GM21390 (cell line): ENCODE data around the gene PNKD.

Source experiments
- ATAC-seq: cut with Tn5 transposase; IDR thresholded peaks from one replicate; pipeline ENCODE4 v1.9.1; 2021; ENCODE audit not compliant: unreplicated experiment

The PNKD gene, protein sequence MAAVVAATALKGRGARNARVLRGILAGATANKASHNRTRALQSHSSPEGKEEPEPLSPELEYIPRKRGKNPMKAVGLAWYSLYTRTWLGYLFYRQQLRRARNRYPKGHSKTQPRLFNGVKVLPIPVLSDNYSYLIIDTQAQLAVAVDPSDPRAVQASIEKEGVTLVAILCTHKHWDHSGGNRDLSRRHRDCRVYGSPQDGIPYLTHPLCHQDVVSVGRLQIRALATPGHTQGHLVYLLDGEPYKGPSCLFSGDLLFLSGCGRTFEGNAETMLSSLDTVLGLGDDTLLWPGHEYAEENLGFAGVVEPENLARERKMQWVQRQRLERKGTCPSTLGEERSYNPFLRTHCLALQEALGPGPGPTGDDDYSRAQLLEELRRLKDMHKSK

DNA sequence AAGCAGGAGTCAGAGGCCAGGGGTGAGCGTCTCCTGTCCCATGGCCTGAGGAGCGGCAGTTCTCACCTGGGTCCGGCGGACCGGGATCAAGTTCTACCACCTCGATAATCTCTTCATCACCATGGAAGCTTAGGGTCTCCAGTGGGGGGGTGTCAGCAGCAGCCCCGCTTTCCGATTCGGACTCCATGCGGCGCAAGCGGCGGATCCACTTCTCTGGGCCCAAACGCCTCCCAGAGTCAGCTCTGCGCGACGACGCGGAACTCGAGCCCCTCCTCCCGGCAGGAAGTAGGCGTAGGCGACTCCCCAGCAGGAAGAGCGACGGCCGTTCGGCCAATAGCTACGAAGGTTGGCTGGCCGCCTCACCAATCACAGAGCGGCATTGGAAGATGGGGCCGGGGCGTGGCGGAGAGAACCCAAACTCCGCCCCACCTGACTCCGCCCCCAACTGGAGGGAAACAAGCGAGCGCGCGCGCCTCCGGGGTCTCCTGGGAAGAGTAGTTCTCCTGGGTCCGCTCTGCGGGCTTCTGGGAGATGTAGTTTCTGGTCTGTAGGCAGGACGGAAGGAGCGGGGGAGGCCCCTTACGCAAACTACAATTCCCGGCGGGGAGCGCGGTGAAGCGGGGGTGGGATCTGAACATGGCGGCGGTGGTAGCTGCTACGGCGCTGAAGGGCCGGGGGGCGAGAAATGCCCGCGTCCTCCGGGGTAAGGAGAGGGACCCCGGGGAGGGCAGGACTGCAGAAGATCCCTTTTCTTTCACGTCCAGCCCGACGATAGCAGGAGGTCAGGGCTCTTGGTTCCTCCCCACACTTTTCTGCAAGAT lies at the start of gene PNKD, which contains the start of gene AAMP:
PNKD (plus strand) TSS at position 620 of the 821 bp plus-strand sequence; CDS start at position 637, 17 bp downstream.
AAMP (minus strand) TSS at position 238 of the 821 bp plus-strand sequence; CDS start at position 187, 51 bp downstream.
- ATAC-seq: peak; percentile 87

DNA sequence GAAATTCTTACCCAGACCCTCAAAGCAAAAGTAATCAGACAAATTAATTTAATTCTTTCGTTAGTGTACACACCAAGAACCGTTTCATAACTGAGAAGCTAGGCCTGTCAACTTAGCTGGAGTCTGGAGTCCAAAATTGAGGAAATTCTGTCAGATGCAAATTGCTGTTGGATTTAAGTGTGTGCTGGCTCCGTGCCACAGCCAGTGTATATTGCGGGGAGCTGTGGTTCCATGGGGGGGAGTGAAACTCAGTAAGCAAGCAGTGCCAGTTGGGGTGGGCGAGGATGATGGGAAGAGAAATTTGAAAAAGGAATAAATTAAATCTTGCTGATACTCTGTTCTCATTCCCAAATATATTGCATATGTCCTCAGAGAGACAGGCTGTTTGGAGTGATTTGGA lies 49.3 kb upstream of the PNKD start:
- no peak for ATAC-seq

DNA sequence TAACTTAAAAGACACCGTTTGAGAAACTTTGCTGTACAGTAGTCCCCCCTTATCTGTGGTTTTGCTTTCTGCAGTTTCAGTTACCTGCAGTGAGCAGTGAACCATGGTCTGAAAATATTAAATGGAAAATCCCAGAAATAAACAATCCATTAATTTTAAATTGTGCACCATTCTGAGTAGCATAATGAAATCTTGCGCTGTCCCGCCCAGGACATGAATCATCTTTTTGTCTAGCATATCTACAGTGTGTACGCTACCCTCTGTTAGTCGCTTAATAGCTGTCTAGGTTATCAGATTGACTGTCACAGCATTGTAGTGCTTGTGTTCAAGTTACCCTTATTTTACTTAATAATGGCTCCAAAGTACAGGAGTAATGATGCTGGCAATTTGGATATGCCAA lies 47.3 kb upstream of the PNKD start:
- ATAC-seq: no peak

DNA sequence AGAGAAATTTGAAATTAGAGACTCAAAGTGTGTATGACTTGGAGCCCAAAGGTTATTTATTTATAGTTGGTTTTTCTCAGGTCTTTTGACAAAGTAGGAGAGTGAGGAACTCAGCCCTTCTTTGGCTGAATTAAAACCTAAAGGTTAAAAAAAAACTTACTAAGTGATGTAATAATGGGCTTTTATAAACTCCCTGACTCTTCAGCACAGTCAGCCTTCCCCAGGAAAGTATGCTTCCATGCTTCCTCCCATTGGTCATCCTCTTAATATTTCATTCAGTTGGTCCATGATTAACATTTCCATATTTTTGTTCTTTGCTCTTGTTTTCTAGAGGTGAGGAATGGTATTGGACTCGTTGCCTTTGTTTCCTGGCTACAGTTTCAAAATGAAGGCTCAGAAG lies 46.1 kb upstream of the PNKD start:
- no peak for ATAC-seq

DNA sequence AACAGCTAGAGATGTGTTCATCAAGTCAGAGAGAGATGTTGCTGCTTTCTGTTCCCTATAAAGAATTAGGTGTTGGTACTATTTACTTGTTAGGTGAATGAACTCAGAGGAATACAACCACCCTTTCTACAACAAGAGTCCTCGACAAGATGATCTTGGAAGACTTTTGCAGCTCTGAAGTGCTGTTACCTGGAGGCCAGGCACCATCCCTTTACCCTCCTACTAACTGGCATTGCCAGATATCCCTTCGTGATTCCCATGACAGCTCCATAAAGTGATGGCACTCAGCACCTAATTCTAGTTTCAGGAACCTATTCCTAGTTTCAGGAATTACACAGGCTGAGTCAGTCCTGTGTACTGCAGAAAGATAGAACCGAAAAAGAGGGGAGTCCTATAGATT lies 43.4 kb upstream of the PNKD start:
- no peak for ATAC-seq

DNA sequence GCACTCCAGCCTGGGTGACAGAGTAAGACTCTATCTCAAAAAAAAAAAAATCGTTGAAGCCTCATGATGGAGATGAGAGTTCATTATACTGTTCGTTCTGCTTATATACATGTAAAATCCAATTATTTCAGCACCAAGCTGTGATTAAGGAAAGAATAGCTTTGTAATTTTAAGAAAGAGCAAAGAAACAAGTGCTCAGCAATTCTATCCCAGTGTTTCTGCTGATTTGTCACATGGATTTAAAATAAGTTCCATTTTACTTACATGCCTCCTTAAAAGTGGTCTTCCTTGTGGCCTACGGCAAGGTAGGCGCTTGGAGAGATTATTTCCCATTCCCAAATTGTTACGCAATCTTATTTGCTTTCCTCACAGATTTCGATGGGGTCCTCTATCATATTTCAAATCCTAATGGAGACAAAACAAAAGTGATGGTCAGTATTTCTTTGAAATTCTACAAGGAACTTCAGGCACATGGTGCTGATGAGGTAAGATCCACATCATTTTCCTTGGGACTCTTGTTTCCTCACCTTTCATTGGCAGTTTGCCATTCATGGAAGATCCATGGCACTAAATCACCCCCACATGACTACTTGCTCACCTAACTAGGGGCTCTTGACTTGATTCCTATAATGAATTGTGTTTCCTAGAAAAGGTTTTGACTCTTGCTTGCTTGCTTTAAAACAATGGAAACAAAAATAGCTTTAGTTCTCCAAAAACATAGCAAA lies 41.8 kb upstream of the PNKD start:
- no peak for ATAC-seq

DNA sequence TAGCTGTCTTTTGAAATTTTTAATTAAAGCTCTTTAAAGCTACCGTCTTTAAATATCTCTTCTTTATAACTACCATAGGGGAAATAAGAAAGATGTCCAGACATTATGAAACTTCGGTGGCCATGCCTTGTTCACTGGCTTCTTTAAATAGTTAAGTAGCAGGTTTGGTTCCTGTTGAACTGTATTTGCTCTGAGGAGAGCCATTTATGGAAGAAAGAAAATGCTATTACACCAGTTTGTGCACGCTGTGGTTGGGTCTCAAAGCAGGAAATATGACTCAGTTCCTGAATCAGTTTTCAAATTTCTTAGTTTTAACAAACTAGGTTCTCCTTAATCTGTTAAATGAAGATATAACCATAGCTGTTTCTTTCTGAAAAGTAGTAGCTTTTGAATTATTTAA lies 41.1 kb upstream of the PNKD start:
- ATAC-seq: peak; percentile 85

DNA sequence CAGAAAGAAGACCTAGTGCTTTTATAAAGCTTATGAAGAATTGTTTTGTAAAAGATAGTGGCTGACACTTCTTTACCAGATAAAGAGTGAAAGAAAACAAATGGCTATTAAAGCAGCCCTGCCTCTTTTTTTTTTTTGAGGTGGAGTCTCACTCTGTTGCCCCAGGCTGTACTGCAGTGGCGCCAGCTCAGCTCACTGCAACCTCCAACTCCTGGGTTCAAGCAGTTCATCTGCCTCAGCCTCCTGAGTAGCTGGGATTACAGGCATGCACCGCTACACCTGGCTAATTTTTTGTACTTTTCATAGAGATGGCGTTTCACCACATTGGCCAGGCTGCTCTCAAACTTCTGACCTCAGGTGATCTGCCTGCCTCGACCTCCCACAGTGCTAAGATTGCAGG lies 40.5 kb upstream of the PNKD start:
- ATAC-seq: no peak

DNA sequence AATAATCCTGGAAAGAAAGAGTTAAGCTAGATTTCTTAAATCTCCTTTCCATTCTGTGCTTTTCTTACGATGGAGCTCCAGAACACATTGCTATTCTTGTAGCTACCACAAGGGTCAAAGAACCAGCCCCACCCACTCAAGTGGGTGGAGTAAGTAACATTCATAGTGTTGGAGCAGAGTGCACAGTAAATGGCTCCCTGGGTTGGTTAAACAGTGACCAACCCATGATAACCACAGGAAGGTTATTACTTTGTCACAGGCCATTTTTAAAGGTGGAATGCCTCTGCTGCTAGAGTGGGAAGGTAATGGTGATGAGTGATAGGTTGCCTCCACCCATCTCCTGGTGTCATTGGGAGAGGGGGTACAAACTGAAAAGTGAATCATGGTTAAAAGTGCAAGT lies 39.4 kb upstream of the PNKD start:
- ATAC-seq: peak; percentile 55

DNA sequence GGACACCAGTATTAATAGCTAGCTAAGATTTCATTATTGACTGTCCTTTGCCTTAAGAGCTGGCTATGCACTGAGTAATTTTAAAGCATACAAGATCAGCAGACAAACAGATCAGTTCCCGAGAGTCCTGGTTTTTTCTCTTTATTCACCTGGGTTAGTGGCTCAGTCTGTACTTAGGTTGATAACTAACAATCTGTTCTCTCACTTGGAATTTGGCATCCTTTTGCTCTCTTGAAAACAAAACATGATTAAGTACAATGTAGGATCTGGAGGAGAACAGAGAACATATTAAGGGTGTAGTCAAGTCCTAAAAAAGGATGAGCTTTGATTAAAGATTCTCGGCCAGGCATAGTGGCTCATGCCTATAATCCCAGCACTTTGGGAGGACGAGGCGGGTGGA lies 36.8 kb upstream of the PNKD start:
- no peak for ATAC-seq

DNA sequence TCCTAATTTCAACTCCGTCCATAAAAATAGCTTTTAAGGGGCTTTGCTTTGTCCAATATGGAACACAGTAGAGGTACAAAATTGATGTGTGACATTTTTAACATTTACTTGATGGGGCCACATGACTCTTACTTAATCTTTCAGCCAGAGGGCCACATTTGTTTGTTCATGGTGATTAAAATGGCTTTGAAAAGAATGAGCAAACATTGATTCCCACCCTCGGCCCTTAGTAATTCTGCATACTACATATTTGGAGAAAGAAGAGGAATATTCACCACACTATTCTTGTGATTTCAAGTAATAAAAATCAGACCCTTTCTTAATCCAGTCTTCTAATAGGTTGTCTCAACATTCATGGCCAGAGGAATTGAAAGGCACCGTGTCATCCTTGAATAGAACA lies 35.8 kb upstream of the PNKD start:
- ATAC-seq: no peak

DNA sequence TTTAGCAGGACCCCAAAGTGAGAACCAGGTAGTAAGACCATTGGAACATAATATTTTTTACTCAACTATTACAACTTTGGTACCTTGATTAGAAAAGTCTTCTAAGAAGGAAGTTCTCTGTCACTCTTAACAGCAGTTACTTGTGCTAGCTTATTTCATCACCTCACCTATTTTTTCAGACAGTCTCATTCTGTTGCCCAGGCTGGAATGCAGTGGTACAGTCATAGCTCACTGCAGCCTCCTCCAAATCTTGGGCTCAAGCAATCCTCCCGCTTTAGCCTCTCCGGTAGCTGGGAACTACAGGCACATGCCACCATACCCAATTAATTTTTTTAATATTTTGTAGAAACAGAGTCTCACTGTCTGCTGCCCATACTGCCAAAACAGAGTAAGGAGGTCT lies 35.3 kb upstream of the PNKD start:
- ATAC-seq: no peak

DNA sequence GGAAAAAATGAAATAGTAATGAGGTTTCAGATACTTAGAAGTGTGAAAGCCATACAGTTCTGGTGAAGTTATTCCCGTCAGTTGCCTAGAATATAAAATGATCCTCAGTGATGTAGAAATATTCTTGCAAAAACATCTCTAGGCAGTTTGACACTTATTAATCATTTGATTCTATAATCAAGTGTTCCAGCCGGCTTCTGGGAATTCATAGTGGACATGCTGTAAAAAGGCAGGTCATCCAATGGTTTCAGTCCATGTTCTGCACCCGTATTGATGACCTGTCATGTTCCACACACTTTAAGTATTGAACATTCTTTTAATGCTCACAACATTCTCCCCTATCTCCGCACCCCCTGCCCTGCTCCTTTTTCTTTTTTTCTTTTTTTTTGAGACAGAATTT lies 33.5 kb upstream of the PNKD start:
- no peak for ATAC-seq

DNA sequence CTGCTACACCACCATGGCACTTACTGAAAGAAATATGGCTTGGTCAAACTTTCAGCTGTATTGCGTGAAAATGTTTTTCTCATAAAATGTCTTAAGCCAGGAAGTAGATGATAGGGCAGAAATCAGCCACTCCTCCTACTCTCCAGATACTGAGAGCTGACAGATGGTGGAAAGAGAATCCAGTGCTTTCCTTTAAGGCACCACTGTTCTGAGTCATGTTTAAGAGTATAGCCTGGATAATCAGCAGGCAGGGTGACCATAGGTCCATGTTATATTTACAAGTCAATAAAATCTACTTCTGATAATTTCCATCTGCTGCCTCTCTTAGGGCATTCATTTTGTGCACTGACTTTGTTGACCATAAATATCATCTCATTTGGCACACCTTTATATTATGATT lies 31.4 kb upstream of the PNKD start:
- no peak for ATAC-seq

DNA sequence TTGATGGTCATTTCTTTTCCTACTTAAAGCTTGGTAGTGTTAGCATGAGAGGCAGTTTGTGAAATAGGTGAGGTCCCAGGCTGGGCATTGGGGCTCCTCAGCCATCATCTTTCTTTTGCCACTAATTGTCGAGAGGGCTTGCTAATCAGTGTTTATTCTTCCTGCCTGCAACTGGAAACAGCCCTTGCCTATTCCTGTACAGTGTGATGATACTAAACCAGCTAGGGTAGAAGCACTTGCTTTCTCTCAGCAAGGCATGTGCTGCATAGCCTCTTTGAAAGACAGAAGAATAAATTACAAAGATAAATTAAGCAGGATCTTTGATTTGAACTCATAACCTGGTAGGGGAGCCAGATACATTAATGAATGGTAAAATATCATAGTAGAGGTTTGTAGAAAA lies 26.1 kb upstream of the PNKD start:
- ATAC-seq: no peak

DNA sequence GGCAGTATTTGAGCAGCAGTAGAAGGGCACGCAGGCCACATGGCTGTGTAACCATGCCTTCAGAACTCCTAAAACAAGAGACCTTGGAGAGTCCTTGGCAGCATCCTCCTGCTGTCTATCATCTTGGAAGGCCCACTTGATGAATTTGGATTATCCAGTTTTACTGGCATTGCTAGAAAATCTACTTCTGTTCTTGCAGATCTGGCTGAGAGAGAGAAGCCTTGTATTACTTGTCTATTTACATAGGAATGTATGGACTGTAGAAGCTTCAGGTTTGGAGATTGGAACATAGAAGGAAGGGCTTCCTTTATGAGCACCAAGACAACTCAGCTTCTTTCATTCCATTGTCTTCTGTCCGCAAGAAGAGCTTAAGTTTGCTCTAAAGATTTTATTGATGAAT lies 25.7 kb upstream of the PNKD start:
- no peak for ATAC-seq

DNA sequence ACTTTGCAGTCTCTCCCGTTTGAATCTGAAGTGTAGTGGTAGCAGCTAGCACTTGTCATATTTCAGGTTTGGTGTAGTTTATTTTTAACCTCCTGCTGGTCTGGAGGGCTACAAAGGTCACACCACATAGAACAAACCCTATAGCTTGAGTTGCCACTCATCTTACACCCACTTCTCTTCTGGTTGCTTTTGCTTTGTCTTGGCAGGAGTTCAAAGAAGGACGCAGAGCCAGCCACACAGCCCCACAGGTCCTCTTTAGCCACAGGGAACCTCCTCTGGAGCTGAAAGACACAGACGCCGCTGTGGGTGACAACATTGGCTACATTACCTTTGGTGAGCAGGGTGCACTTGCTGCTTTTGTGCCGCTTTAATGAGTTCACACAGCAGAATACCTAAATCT lies 25.1 kb upstream of the PNKD start:
- no peak for ATAC-seq

DNA sequence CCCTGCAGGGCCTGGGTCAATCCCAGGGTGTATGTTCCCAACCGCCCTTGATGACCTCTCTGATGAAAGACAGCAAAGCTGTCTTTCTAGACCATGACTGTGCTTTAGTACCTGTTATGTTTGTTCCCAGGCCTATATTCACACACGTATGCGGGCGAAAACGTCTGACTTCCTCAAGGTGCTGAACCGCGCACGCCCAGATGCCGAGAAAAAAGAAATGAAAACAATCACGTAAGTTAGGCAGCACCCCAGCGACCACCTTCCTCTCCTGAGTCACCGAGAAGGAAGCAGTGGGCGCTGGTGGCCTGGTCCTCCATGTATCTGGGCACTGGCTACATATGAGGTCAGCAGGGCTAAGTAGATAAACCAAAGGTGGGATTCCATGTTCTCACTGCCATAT lies 20.6 kb upstream of the PNKD start:
- ATAC-seq: no peak

DNA sequence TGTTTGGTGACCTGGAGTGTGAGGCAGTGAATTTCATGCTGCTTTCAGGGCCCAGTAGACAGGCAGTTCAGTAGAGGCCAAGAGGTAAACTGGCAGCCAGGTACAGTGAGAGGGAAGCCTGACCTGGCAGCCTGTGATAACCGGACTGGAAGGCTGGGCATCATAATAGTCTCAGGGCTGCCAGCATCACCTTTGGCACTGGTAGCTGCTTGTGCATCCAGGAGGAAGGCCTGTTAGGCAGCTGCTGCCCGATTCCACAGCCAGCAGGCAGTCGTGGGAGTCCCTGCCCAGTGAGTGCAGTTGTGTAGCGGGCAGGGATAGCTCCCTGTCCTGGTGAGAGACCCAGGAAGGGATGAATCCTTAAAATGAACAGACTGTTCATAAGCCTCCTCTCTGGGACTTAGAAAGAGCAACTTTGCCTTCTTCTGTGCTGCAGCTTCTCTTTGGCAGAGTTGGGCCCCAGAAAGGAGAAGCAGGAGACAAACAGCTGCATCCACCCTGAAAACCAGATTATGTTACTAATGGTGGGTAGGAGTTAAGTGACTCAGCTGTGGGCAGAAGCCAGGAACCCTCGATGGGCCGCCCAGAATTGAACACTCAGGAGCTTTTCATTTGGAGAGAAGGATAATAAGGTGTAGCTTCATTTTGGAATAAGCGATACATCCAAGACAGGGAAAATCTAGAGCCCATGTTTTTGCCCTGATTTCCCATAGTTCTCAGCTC lies 17.6 kb upstream of the PNKD start:
- no peak for ATAC-seq

DNA sequence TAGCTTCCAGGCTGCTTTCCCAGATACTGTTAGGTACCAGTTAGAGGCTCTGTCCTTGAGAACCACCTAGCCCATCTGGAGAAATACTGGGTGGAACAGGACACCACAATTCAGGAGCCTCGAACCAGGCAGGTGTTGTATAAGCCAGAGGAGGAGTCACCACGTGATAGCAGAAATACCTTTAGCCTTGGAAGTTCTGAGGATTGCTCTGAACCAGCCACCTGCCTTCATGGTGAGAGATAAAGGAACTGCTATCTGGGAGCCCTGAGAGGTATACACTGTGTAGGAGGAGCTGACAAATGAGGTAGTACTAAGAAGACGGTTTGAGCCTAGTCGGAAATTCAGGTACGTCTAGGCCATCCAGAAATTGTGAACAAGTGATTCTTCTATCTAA lies 17.1 kb upstream of the PNKD start:
- no peak for ATAC-seq

DNA sequence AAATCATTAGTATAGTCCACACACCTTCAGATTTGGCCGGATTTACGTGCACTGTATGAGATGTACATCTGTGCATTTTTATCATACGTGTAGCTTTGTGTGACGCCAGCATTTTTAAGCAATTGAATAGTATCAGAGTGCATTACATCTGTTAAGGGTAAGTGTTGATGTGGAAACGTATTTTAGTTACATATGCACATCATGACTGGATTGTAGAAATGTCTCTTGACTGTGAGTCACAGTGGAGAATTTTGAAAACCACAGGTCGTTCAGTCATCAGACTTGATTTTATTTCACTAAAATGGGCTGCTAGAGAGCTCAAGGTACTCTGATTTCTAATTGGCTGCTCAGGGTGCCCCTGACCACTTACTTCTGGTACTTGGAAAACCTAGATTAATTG lies 14.9 kb upstream of the PNKD start:
- ATAC-seq: no peak
